ENCODE measurements around the gene YPEL2.

The YPEL2 gene

GRCh38 chr17:59436900-59437299 is 105.4 kb downstream of the YPEL2 start:
- no peak for DNase-seq

GRCh38 chr17:59437791-59438281 is 106.4 kb downstream of the YPEL2 start:
- DNase-seq: no peak

DNA sequence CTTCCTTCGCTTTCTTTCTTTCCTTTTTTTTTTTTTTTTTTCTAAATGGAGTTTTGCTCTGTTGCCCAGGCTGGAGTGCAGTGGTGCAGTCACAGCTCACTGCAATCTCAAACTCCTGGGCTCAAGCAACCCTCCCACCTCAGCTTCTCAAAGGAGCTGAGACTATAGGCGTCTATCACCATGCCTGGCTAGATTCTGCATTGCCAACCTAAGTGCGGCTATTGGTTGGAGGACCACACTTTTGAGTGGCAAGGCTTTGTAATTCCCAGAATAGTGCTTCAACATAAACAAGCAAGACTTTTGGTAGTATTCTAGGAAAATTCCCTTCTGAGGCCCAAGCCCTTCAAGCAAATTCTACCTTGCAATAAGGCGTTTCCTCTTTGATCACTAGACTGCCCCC is 107.8 kb downstream of the YPEL2 start:
- DNase-seq: no peak

GRCh38 chr17:59439741-59440211 is 108.3 kb downstream of the YPEL2 start:
- DNase-seq: no peak

DNA sequence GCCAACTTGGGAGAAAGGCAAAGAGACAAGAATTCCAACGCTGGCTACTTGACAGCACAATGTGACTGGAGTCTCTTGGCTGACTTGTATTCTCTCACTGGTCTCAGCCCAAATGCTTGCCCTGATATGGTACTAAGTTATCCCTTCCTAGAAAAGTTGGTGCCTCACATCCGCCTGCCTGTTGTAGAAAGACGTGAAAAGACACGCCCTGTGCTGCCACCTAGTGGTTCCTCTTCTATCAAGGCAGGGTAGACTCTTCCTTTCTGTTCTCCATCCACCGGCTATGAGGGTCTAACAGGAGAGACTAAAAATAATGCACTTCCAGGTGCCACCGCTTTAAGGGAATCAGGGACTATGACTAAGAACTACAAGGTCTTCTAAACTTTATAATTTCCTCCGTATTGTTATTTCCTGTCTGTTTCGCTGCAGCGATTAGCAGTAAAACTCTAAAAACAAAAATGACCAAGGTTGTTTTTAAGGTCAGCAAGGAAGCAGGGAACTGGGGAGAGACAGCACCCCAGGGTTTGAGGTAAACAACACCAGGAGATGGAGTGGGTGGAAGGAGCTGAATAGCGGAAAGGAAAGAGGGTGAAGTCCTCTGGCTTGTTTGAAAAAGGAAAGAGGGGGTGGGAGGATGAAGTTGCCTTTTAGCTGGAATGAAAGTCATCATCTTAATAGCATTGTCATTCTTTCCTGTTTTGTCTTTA is 109.5 kb downstream of the YPEL2 start:
- peak; percentile 86 for DNase-seq

DNA sequence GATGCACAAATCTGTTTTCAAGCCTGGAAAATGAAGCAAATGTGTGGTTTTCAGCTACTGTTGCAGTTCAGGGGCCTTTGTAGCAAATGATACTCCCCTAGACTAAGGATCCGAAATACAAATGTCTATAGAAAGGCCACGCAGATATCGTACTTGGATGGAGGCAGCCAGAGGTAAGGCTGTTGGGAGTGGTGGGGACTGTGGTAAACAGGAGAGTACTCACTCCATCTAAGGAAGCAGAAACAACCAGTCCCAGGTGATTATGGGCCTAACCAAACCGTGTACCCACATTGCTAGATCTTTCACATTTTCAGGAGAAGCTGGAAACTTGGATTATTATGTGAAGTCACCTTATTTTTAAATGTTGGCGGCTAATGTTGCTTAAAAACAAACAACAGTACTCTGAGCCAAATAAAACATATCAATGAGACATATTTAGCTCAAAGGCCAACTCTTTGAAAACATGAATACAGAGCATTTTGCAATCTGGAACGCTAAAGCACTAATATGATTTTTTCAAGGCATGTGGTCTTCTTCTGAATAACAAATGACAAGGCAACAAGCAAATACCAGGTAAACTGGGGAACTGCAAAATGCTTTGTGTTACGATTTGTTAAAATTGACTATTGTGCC is 110.1 kb downstream of the YPEL2 start:
- no peak for DNase-seq

GRCh38 chr17:59443106-59443505 is 111.7 kb downstream of the YPEL2 start:
- no peak for DNase-seq
